Loucy (cell line): ENCODE results near the gene CTIF.

ENCODE experiments used
- CTCF ChIP-seq: fragments of 200-600 bp; sonication (generic); conservative IDR thresholded peaks from 2 replicates; pipeline ENCODE4 v1.5.1; 2014; ENCODE audit warnings: mild to moderate bottlenecking, antibody characterized with exemption, low read length
- EZH2phosphoT487 ChIP-seq: fragments of 200-600 bp; IDR thresholded peaks from 2 replicates; pipeline ENCODE4 v1.6.1; 2018; ENCODE audit warnings: antibody characterized with exemption, mild to moderate bottlenecking, moderate library complexity, borderline replicate concordance

DNA sequence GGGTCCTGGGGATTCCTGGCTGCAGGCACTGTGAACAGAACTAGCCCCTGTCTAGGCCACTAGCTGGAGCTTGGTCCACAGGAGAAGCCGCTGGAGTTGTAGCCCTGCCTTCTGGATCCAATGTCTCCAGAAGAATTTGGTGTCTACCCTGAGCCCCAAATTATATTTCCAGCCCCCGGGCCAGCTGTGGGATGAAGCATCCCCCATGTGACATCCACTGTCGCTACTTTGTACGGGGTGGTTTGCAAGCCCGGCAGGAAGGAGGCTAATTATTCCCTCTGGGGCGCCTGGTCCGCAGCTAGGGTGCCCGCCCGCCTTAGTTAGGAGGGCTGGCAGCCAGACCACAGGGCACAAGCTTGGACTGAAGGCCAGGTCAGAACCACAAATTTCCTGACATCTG lies 305.4 kb downstream of the CTIF start:
- TF ChIP-seq CTCF (no peak), EZH2phosphoT487 (no peak)
